Large intestine (tissue), 3 donors: Measurements from ENCODE around the gene POLR2H. TPM values are rescaled to one million over a fixed set of nuclear protein-coding genes. Genes with fewer than 3 reads are reported as not detected.
"Not testable (repeated sequence)": the region's sequence is repeated elsewhere in the genome, so short reads cannot be mapped to it uniquely, and the experiment has no call there.

ENCODE experiments used
- DNase-seq, 2 donors: peaks; one replicate each; pipeline versions ENCODE4 v3.0.0 to v3.0.0-alpha.2; 2013
- H3K27ac ChIP-seq: one replicate; pipeline ENCODE4 v1.5.1; 2013; ENCODE audit warnings: low read length
- H3K27me3 ChIP-seq: 2 replicates; pipeline ENCODE4 v1.6.1; 2013; ENCODE audit warnings: low read length; ENCODE audit not compliant: control insufficient read depth, insufficient read depth
- H3K36me3 ChIP-seq: 2 replicates; pipeline ENCODE4 v1.6.1; 2013; ENCODE audit warnings: low read length; ENCODE audit not compliant: control insufficient read depth, insufficient read depth
- H3K4me1 ChIP-seq: one replicate; pipeline ENCODE4 v1.6.1; 2013; ENCODE audit warnings: low read length; ENCODE audit not compliant: control insufficient read depth, insufficient read depth
- H3K4me3 ChIP-seq: one replicate; pipeline ENCODE4 v1.5.1; 2013; ENCODE audit warnings: low read length
- H3K9me3 ChIP-seq: one replicate; pipeline ENCODE4 v1.6.1; 2013; ENCODE audit warnings: mild to moderate bottlenecking, low read depth, low read length, moderate library complexity; ENCODE audit not compliant: control insufficient read depth
- WGBS: methylation state at CpG from one replicate; pipeline ENCODE4 v1.1.5; 2013; ENCODE audit warnings: low lambda C conversion rate; ENCODE audit not compliant: insufficient coverage; 5-methylcytosine and 5-hydroxymethylcytosine counted together
- polyA plus RNA-seq: library from polyadenylated mRNA; unstranded; fragments of 120-200 nt; gene quantifications from one replicate; pipeline ENCODE4 v1.2.1, GENCODE V29; 2013

The POLR2H gene
- polyA plus RNA-seq, 1 donor, result 167 TPM

DNA sequence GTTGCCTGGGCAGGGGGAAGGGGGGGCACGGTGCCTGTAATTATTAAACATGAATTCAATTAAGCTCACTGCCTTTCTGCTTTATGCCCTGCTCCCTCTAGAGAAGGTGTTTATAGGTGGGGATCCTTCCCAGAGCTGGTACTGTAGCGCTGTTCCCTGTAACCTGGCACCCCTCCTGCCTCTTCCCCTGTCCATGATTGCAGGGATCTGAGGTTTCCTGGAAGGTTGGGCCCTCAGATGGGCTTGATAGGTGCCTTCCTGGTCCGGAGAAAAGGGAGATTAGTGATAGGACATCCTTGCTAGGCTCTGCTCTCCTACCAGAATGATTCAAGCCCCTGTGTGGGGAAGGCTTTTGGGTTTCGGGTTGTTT is 26.2 kb upstream of the POLR2H start:
- Histone ChIP-seq H3K4me3 (peak overlapping the region; percentile 73), H3K4me1 (peaks cover 24% of the 10 kb centered on the region), H3K27ac (peak overlapping the region; percentile 98), H3K36me3 (peaks cover 50% of the 10 kb centered on the region), H3K27me3 (no peaks in the 10 kb centered on the region), H3K9me3 (no peaks in the 10 kb centered on the region)
- no peak for DNase-seq
- WGBS, result no CpG with 5 or more reads among the region's 4 CpGs

- H3K4me3 ChIP-seq, result peak overlapping the region; percentile 73
- H3K4me1 ChIP-seq, result peaks cover 24% of the 10 kb centered on the region
- H3K27me3 ChIP-seq, result no peaks in the 10 kb centered on the region
- H3K9me3 ChIP-seq, result no peaks in the 10 kb centered on the region
- H3K27ac ChIP-seq, result peak overlapping the region; percentile 98
- peak; percentile 83 to 87 for DNase-seq
- H3K36me3 ChIP-seq, result peaks cover 46% of the 10 kb centered on the region
- no CpG with 5 or more reads among the region's 77 CpGs for WGBS
Observed at GRCh38 chr3:184335661-184336546, 25.6 kb upstream of the POLR2H start.

GRCh38 chr3:184336547-184337398 is 24.7 kb upstream of the POLR2H start:
- H3K27ac ChIP-seq, result peak overlapping the region; percentile 98
- no peaks in the 10 kb centered on the region for H3K27me3 ChIP-seq
- no peaks in the 10 kb centered on the region for H3K9me3 ChIP-seq
- peak overlapping the region; percentile 73 for H3K4me3 ChIP-seq
- no CpG with 5 or more reads among the region's 17 CpGs for WGBS
- DNase-seq, result peak; percentile 47 to 70
- H3K4me1 ChIP-seq, result peaks cover 24% of the 10 kb centered on the region
- peaks cover 40% of the 10 kb centered on the region for H3K36me3 ChIP-seq

- Histone ChIP-seq H3K4me1 (peaks cover 24% of the 10 kb centered on the region), H3K27me3 (no peaks in the 10 kb centered on the region), H3K4me3 (peak within 1 kb of the TSS; percentile 73), H3K36me3 (peaks cover 38% of the 10 kb centered on the region), H3K27ac (peak within 1 kb of the TSS; percentile 98), H3K9me3 (no peaks in the 10 kb centered on the region)
- WGBS, result 100% methylated on average over 1 of the region's 6 CpGs
- no peak for DNase-seq
Observed at GRCh38 chr3:184337399-184337714, 24.2 kb upstream of the POLR2H start, which contains the start of gene FAM131A. TSS of gene FAM131A (plus strand) at chr3:184337600. CDS start at chr3:184337631, 31 bp downstream.

DNA sequence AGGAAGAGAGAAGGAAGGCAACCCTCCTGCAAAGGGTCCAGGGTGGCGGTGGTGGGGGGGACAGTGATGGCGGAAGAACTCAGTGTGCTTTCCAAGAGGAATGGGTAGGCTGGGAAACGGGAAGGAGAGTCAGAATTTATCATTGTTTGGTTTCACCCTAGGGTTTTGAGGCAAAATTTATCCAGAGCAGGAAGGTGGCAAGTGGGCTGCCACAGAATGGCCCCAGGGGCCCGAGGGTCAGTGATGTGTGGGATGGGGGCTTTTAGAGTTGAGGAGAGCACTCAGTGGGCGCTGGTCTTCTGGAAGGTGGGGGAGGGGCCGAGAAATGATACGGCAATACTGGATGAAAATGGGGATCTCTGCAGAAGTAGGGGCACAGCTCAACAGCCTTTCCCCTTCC is 23.5 kb upstream of the POLR2H start:
- Histone ChIP-seq H3K27ac (peak overlapping the region; percentile 63), H3K36me3 (peaks cover 38% of the 10 kb centered on the region), H3K4me3 (no peak overlapping the region), H3K4me1 (peaks cover 24% of the 10 kb centered on the region), H3K27me3 (no peaks in the 10 kb centered on the region), H3K9me3 (no peaks in the 10 kb centered on the region)
- WGBS, result 100% methylated on average over 1 of the region's 7 CpGs
- DNase-seq, result no peak

GRCh38 chr3:184338511-184338945 is 23.0 kb upstream of the POLR2H start:
- H3K4me1 ChIP-seq, result peaks cover 24% of the 10 kb centered on the region
- H3K27me3 ChIP-seq, result no peaks in the 10 kb centered on the region
- peak; percentile 82 to 84 for DNase-seq
- no CpG with 5 or more reads among the region's 37 CpGs for WGBS
- H3K27ac ChIP-seq, result peak overlapping the region; percentile 63
- no peaks in the 10 kb centered on the region for H3K9me3 ChIP-seq
- H3K36me3 ChIP-seq, result peaks cover 38% of the 10 kb centered on the region
- H3K4me3 ChIP-seq, result peak overlapping the region; percentile 1

DNA sequence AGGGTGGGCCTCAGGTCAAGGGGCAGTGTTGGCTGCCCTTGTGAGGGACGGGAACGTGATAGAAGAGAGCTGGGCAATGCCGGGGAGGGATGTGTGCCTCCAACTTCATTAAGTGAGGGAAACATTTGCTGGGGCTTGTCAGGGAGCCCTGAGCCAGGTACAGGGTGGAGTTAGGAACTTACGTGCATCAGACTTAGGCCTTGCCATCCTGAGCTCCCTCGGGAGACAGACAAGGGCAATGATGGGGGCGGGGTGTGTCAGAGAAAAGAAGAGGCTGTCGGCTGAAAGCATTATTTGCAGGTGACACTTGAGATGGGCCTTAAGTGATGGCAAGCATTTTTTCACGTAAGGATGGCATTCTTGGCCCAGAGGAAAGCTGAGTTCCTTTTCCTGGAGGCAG is 22.5 kb upstream of the POLR2H start:
- Histone ChIP-seq H3K27me3 (no peaks in the 10 kb centered on the region), H3K9me3 (no peaks in the 10 kb centered on the region), H3K36me3 (peaks cover 36% of the 10 kb centered on the region), H3K27ac (peak overlapping the region; percentile 20), H3K4me3 (peak overlapping the region; percentile 1), H3K4me1 (peaks cover 24% of the 10 kb centered on the region)
- no peak for DNase-seq
- WGBS, result no CpG with 5 or more reads among the region's 8 CpGs

GRCh38 chr3:184339451-184340135 is 21.9 kb upstream of the POLR2H start:
- H3K4me3 ChIP-seq, H3K27ac ChIP-seq, DNase-seq, H3K9me3 ChIP-seq, H3K27me3 ChIP-seq: not testable (repeated sequence)
- H3K4me1 ChIP-seq, result peaks cover 24% of the 10 kb centered on the region
- no CpG with 5 or more reads among the region's 19 CpGs for WGBS
- peaks cover 35% of the 10 kb centered on the region for H3K36me3 ChIP-seq

- Histone ChIP-seq H3K4me3 (no peak overlapping the region), H3K27me3 (no peaks in the 10 kb centered on the region), H3K27ac (no peak overlapping the region), H3K36me3 (peaks cover 38% of the 10 kb centered on the region), H3K9me3 (no peaks in the 10 kb centered on the region), H3K4me1 (peaks cover 33% of the 10 kb centered on the region)
- WGBS, result no CpG with 5 or more reads among the region's 7 CpGs
- no peak for DNase-seq
Observed at GRCh38 chr3:184341925-184342324, 19.6 kb upstream of the POLR2H start.
